K562 (cell line): Measurements from ENCODE around the gene XPR1. TPM values are rescaled to one million over a fixed set of nuclear protein-coding genes. Genes with fewer than 3 reads are reported as not detected.

Experiments used
- ATAC-seq: fragments of 200-7000 bp; cut with Tn5 transposase; 3 replicates; pipeline ENCODE4 v1.9.1; 2020; ENCODE audit warnings: moderate library complexity
- BruUV-seq: library from RNA; stranded (reverse); fragments of 400-500 nt; replicated peaks from 2 replicates; lab custom pipeline; 2021; lab: Mats Ljungman, UMichigan
- CTCF ChIA-PET: fragments of 300-600 bp; formaldehyde crosslinking; extraction: SDS; loops from one replicate; lab custom pipeline; 2021; ENCODE audit warnings: low intra/inter-chr PET ratio; lab: Yijun Ruan, JAX
- POLR2A ChIA-PET: fragments of 300-600, 350-650 bp; sonication (Branson Sonifier 250); formaldehyde crosslinking; extraction: SDS; loops from one replicate; lab custom pipeline; 2021; ENCODE audit warnings: antibody characterized with exemption, inconsistent platforms; lab: Yijun Ruan, JAX
- DNase-seq, 4 experiments: peaks; one replicate each; pipeline versions ENCODE4 v3.0.0 to v3.0.0-alpha.2; 2011 to 2018; ENCODE audit warnings: low spot score in 3 of 4, mixed read lengths in 3 of 4; ENCODE audit errors: extremely low read depth in 1 of 4
- FAIRE-seq: peaks from 2 replicates; lab custom pipeline; 2011; peaks lifted over from hg19 to GRCh38; lab: Jason Lieb, UNC
- H2AFZ ChIP-seq: 2 replicates; pipeline ENCODE4 v1.6.0; 2011; ENCODE audit warnings: low read depth, low read length, control low read depth, inconsistent platforms
- H3K27ac ChIP-seq: fragments of 200-600 bp; 3 replicates; pipeline ENCODE4 v1.8.0; 2011; ENCODE audit warnings: low read depth, mild to moderate bottlenecking, control low read depth, inconsistent platforms, low read length, moderate library complexity, mixed read lengths; ENCODE audit errors: extremely low read depth
- H3K27me3 ChIP-seq, 2 experiments: fragments of 300-600 bp in 1 of 2; 2 replicates in 1 of 2; 3 replicates in 1 of 2; pipeline versions ENCODE4 v1.6.0 to v1.8.0; 2011; ENCODE audit warnings: inconsistent platforms in 2 of 2, low read length in 2 of 2, mild to moderate bottlenecking in 1 of 2, mixed read lengths in 1 of 2, moderate library complexity in 1 of 2; ENCODE audit not compliant: control insufficient read depth in 2 of 2, insufficient read depth in 2 of 2
- H3K36me3 ChIP-seq: fragments of 300-600 bp; 3 replicates; pipeline ENCODE4 v1.8.0; 2011; ENCODE audit warnings: mild to moderate bottlenecking, low read length, inconsistent platforms; ENCODE audit not compliant: control insufficient read depth, insufficient read depth
- H3K4me1 ChIP-seq, 2 experiments: fragments of 200-600 bp in 1 of 2; replicated peaks in 1 of 2; 2 replicates in 1 of 2; 3 replicates in 1 of 2; pipeline versions ENCODE4 v1.5.1 to v1.8.0; 2011; ENCODE audit warnings: inconsistent platforms in 2 of 2, low read length in 2 of 2, mild to moderate bottlenecking in 1 of 2, mixed read lengths in 1 of 2, moderate library complexity in 1 of 2; ENCODE audit not compliant: control insufficient read depth in 2 of 2, insufficient read depth in 2 of 2
- H3K4me2 ChIP-seq: 2 replicates; pipeline ENCODE4 v1.6.1; 2011; ENCODE audit warnings: low read length, control low read depth, inconsistent platforms, mixed read lengths; ENCODE audit not compliant: insufficient read depth
- H3K4me3 ChIP-seq: fragments of 200-600 bp; sonication (generic), shearing (Covaris generic); 2 replicates; pipeline ENCODE4 v1.5.1; 2016; ENCODE audit warnings: control low read depth, inconsistent platforms
- H3K79me2 ChIP-seq: fragments of 200-600 bp; 3 replicates; pipeline ENCODE4 v1.8.0; 2011; ENCODE audit warnings: low read length, inconsistent platforms; ENCODE audit not compliant: control insufficient read depth, insufficient read depth
- H3K9ac ChIP-seq, 2 experiments: 2 replicates each; pipeline versions ENCODE4 v1.6.0 to v1.6.1; 2011; ENCODE audit warnings: low read depth in 2 of 2, low read length in 2 of 2, control low read depth in 1 of 2, inconsistent platforms in 1 of 2, mild to moderate bottlenecking in 1 of 2, mixed read lengths in 1 of 2; ENCODE audit not compliant: insufficient read depth in 1 of 2
- H3K9me1 ChIP-seq: one replicate; pipeline ENCODE4 v1.6.0; 2011; ENCODE audit warnings: inconsistent platforms, mild to moderate bottlenecking, low read length, moderate library complexity; ENCODE audit not compliant: control insufficient read depth, insufficient read depth
- H3K9me3 ChIP-seq: replicated peaks from 2 replicates; pipeline ENCODE4 v1.5.1; 2011; ENCODE audit warnings: low read depth, low read length, inconsistent platforms; ENCODE audit not compliant: control insufficient read depth, insufficient read depth
- H4K20me1 ChIP-seq: replicated peaks from 2 replicates; pipeline ENCODE4 v1.6.1; 2011; ENCODE audit warnings: low read length, inconsistent platforms, mixed read lengths; ENCODE audit not compliant: control insufficient read depth, insufficient read depth
- CBX8 ChIP-seq: fragments of 200-600 bp; sonication (generic); IDR thresholded peaks from 2 replicates; pipeline ENCODE4 v1.6.1; 2012; ENCODE audit warnings: borderline replicate concordance, mixed run types, low read depth, mild to moderate bottlenecking, moderate library complexity, mixed read lengths, low read length, control low read depth, inconsistent platforms; ENCODE audit not compliant: poor library complexity, severe bottlenecking; ENCODE audit errors: extremely low read depth
- DACH1 ChIP-seq: fragments of 450-650 bp; IDR thresholded peaks from 2 replicates; pipeline ENCODE4 v1.6.1; 2018; ENCODE audit not compliant: partially characterized antibody
- in situ Hi-C: fragments of 300-500 bp; cut with MboI; formaldehyde crosslinking; loops from 4 replicates; pipeline ENCODE4 v1.15.0; 2018; ENCODE audit warnings: inconsistent platforms, mixed read lengths
- intact Hi-C: fragments of 100-400 bp; cut with micrococcal nuclease; formaldehyde crosslinking; loops from 2 replicates; pipeline ENCODE4 v1.14.2; 2022
- polyA plus RNA-seq, 8 experiments: library from polyadenylated mRNA; depleted of rRNA in 4 of 8; stranded (reverse) in 5 of 8; unstranded in 3 of 8; fragments of >200 nt; fragmentation: Nextera tagmentation in 2 of 8; fragmentation: Illumina TruSeq in 1 of 8; extraction: Ambion mirVana in 2 of 8; extraction: Trizol in 1 of 8; gene quantifications; 2 replicates each; pipeline versions ENCODE4 v1.2.1 to v1.2.3, GENCODE V29; 2011 to 2014; ENCODE audit warnings: inconsistent platforms in 1 of 8, missing spikeins in 1 of 8
- total RNA-seq, 7 experiments: library from RNA; depleted of rRNA in 6 of 7; stranded (reverse); fragments of >200 nt in 6 of 7; fragmentation: Illumina TruSeq in 2 of 7; extraction: Trizol in 2 of 7; gene quantifications; 2 replicates each; pipeline versions ENCODE4 v1.2.1 to v1.2.3, GENCODE V29; 2011 to 2021; ENCODE audit warnings: low replicate concordance in 1 of 7
- TF ChIP-seq, protein P1 (sequence below): fragments of 450-650 bp; IDR thresholded peaks from 2 replicates; pipeline ENCODE4 v1.6.1; 2018; ENCODE audit warnings: mild to moderate bottlenecking, low read depth; ENCODE audit not compliant: partially characterized antibody

Gene XPR1
- total and polyA plus RNA-seq, 9 of the 15 experiments (the other 6 are each of a cell fraction or from before 2014, with no cell fraction given): 3.0 to 66.2 (median 38.6) TPM

DNA sequence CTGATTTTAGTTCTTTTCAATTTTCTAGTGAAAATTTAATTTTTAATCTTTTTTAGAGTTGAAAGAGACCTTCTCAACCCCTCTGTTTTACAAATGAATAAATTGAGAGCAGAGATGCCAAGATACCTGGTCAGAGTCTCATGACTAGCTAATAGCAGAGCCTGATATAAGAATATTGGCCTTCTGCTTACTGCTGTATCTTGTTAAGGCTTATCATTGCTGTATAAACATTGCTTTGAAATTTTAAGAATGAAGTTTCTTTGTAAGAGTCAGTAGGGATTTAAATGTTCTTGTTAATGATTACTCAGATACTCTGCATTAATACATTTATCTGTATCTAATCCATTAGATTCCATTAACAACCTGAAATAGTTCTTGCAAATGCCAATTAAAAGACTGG is 9.8 kb downstream of the XPR1 start:
- peaks cover 8% of the 10 kb centered on the region; the same call in 1 of the 2 replicates for H4K20me1 ChIP-seq
- no TSS peak for BruUV-seq
- in situ Hi-C loops: loop anchor here (25.0 kb wide), 1 partner anchor 521 kb away; no protein-coding TSS in a partner anchor
- POLR2A ChIA-PET: interaction anchor here (0.7 to 3.7 kb wide), 4 partner anchors 9 to 618 kb away, joined by 3 to 15 read pairs (median 4); no protein-coding TSS in a partner anchor
- TF ChIP-seq DACH1 (peak; percentile 46), CBX8 (no peak)
- TF ChIP-seq, protein P1, sequence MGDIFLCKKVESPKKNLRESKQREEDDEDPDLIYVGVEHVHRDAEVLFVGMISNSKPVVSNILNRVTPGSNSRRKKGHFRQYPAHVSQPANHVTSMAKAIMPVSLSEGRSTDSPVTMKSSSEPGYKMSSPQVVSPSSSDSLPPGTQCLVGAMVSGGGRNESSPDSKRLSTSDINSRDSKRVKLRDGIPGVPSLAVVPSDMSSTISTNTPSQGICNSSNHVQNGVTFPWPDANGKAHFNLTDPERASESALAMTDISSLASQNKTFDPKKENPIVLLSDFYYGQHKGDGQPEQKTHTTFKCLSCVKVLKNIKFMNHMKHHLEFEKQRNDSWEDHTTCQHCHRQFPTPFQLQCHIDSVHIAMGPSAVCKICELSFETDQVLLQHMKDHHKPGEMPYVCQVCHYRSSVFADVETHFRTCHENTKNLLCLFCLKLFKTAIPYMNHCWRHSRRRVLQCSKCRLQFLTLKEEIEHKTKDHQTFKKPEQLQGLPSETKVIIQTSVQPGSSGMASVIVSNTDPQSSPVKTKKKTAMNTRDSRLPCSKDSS: no peak
- TF ChIP-seq, all 486 proteins: peak for 1
- no peaks in the 10 kb centered on the region for H3K9me1 ChIP-seq
- H3K9ac ChIP-seq: no peak overlapping the region
- ATAC-seq (no peak), FAIRE-seq (no peak), DNase-seq (no peak)
- H3K9me3 ChIP-seq: 0 out of 2 replicates have a peak, but pooled peaks cover 3% of the 10 kb centered on the region
- no peak overlapping the region for H2AFZ ChIP-seq
- CTCF ChIA-PET: no interaction called here
- H3K27ac ChIP-seq: no peak overlapping the region
- peaks cover 95% of the 10 kb centered on the region for H3K79me2 ChIP-seq
- intact Hi-C loops: no loop called here
- no peaks in the 10 kb centered on the region for H3K27me3 ChIP-seq
- peaks cover 23% of the 10 kb centered on the region for H3K36me3 ChIP-seq
- no peak overlapping the region for H3K4me3 ChIP-seq
- H3K4me2 ChIP-seq: no peak overlapping the region
- peaks cover 16 to 40% of the 10 kb centered on the region in 2 experiments; a peak in 4 of 5 replicates for H3K4me1 ChIP-seq
